Panc1 (cell line): ENCODE data around the gene ITGA8. TPM values are rescaled to one million over a fixed set of nuclear protein-coding genes. Genes with fewer than 3 reads are reported as not detected.

Experiments used
- ATAC-seq: fragments of 200-7000 bp; cut with Tn5 transposase; 2 replicates; pipeline ENCODE4 v1.9.1; 2020; ENCODE audit warnings: mild to moderate bottlenecking, moderate library complexity
- BruUV-seq: library from RNA; stranded (reverse); fragments of 400-500 nt; replicated peaks from 2 replicates; lab custom pipeline; 2021; lab: Mats Ljungman, UMichigan
- CTCF ChIA-PET: fragments of 300-600 bp; sonication (Branson Sonifier 250); formaldehyde crosslinking; loops from one replicate; lab custom pipeline; 2022; ENCODE audit warnings: antibody characterized with exemption; lab: Charles Lee
- POLR2A ChIA-PET: fragments of 300-600 bp; sonication (Branson Sonifier 250); formaldehyde crosslinking; loops from one replicate; lab custom pipeline; 2022; ENCODE audit warnings: antibody characterized with exemption; lab: Charles Lee
- DNase-seq: peaks from one replicate; pipeline ENCODE4 v3.0.0-alpha.2; 2010; ENCODE audit warnings: low read depth, low spot score
- H3K27ac ChIP-seq: 2 replicates; pipeline ENCODE4 v1.5.1; 2011; ENCODE audit warnings: mild to moderate bottlenecking, low read length, inconsistent platforms
- H3K27me3 ChIP-seq: fragments of 200-500 bp; sonication (Bioruptor generic); 2 replicates; pipeline ENCODE4 v1.6.0; 2014; ENCODE audit warnings: low read length, inconsistent platforms; ENCODE audit not compliant: control insufficient read depth, insufficient read depth
- H3K36me3 ChIP-seq: fragments of 200-500 bp; sonication (Bioruptor generic); 2 replicates; pipeline ENCODE4 v1.5.1; 2014; ENCODE audit warnings: inconsistent platforms, mild to moderate bottlenecking, low read length, moderate library complexity; ENCODE audit not compliant: control insufficient read depth, insufficient read depth
- H3K4me1 ChIP-seq: 2 replicates; pipeline ENCODE4 v1.5.1; 2011; ENCODE audit warnings: inconsistent platforms, mild to moderate bottlenecking, low read length, moderate library complexity; ENCODE audit not compliant: control insufficient read depth, insufficient read depth
- H3K4me3 ChIP-seq, 2 experiments: 2 replicates each; pipeline ENCODE4 v1.5.1; 2011 to 2012; ENCODE audit warnings: low read depth in 2 of 2, low read length in 2 of 2, mild to moderate bottlenecking in 2 of 2, inconsistent platforms in 1 of 2, moderate library complexity in 1 of 2
- H3K9me3 ChIP-seq: fragments of 200-500 bp; sonication (Bioruptor generic); 2 replicates; pipeline ENCODE4 v1.5.1; 2014; ENCODE audit warnings: low read depth, mild to moderate bottlenecking, inconsistent platforms, low read length, moderate library complexity; ENCODE audit not compliant: control insufficient read depth, insufficient read depth
- POLR2AphosphoS5 ChIP-seq: IDR thresholded peaks from 2 replicates; pipeline ENCODE4 v1.6.1; 2012; ENCODE audit warnings: mild to moderate bottlenecking, low read depth, low read length, moderate library complexity
- SIN3A ChIP-seq: IDR thresholded peaks from 2 replicates; pipeline ENCODE4 v1.6.1; 2012; ENCODE audit warnings: low read depth, mild to moderate bottlenecking, low read length, moderate library complexity, borderline replicate concordance; ENCODE audit not compliant: insufficient read depth
- TCF7L2 ChIP-seq: IDR thresholded peaks from 2 replicates; pipeline ENCODE4 v1.6.1; 2011; ENCODE audit warnings: mild to moderate bottlenecking, low read depth, low read length, inconsistent platforms
- in situ Hi-C: cut with HindIII; loops from 2 replicates; pipeline ENCODE4 v1.10.0; 2016; ENCODE audit warnings: low sequenced_read_pairs, low pct_unique_long_range_greater_than_20kb
- intact Hi-C: fragments of 100-400 bp; cut with micrococcal nuclease; formaldehyde crosslinking; loops from one replicate; pipeline ENCODE4 v1.10.0; 2022; ENCODE audit not compliant: unreplicated experiment
- total RNA-seq: library from RNA; stranded (reverse); gene quantifications from one replicate; pipeline ENCODE4 v1.2.1, GENCODE V29; 2021; ENCODE audit not compliant: unreplicated experiment
- TF ChIP-seq, protein P1 (sequence below): fragments of 450-650 bp; IDR thresholded peaks from 2 replicates; pipeline ENCODE4 v1.5.1; 2017; ENCODE audit warnings: mild to moderate bottlenecking
- TF ChIP-seq, protein P2 (sequence below), 2 experiments: IDR thresholded peaks; 2 replicates each; pipeline ENCODE4 v1.6.1; 2011 to 2012; ENCODE audit warnings: low read depth in 2 of 2, control low read depth in 1 of 2, low read length in 1 of 2, mild to moderate bottlenecking in 1 of 2, moderate library complexity in 1 of 2; ENCODE audit not compliant: insufficient read depth in 1 of 2

ITGA8 gene
- total RNA-seq, 1 experiment from 2014 or later: 0.18 TPM

DNA sequence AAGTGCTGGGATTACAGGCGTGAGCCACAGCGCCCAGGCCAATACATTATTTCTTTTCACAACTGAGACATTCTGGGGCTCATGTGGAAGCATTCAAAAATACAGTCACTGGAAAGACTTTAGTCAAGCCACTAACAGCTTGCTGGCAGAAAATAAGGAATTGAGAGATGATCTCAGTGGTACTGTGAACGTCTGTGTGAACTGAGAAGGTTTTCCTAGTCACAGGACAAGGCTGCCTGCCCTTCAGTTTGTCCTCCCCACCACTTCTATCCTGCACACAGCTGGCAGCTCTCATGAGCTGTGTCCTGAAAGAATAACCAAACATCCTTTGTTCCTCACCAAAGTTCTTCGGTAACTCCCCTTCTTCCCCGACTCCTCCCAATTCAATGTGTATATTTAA lies 31.3 kb upstream of the ITGA8 start:
- no peaks in the 10 kb centered on the region for H3K4me1 ChIP-seq
- H3K27me3 ChIP-seq: no peaks in the 10 kb centered on the region
- in situ Hi-C loops: no loop called here

DNA sequence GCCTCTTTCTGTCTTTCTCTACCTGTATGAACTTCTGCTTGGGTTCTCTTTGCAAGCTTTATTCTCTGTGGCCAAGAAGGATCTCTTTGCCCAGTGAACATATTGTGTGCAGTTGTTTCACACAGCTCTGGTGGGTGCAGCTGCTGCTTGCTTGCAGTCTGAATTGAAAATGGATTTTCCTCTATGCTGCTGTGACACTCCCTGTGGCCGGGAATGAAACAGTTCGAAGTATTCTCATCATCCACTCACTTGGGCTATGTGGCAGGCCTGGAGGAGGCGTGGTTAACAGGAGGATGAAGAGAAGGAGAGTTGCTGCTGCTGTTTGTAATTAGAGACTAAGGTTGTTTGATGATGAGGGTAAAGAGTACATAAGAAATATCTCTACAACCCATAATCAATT lies 28.4 kb upstream of the ITGA8 start:
- intact Hi-C loops: no loop called here
- H3K4me1 ChIP-seq: no peaks in the 10 kb centered on the region
- H3K36me3 ChIP-seq: no peaks in the 10 kb centered on the region
- in situ Hi-C loops: no loop called here
- no peaks in the 10 kb centered on the region for H3K27me3 ChIP-seq
- no peaks in the 10 kb centered on the region for H3K9me3 ChIP-seq
- DNase-seq (no peak), ATAC-seq (no peak)
- TF ChIP-seq TCF7L2: no peak
- TF ChIP-seq, protein P1, sequence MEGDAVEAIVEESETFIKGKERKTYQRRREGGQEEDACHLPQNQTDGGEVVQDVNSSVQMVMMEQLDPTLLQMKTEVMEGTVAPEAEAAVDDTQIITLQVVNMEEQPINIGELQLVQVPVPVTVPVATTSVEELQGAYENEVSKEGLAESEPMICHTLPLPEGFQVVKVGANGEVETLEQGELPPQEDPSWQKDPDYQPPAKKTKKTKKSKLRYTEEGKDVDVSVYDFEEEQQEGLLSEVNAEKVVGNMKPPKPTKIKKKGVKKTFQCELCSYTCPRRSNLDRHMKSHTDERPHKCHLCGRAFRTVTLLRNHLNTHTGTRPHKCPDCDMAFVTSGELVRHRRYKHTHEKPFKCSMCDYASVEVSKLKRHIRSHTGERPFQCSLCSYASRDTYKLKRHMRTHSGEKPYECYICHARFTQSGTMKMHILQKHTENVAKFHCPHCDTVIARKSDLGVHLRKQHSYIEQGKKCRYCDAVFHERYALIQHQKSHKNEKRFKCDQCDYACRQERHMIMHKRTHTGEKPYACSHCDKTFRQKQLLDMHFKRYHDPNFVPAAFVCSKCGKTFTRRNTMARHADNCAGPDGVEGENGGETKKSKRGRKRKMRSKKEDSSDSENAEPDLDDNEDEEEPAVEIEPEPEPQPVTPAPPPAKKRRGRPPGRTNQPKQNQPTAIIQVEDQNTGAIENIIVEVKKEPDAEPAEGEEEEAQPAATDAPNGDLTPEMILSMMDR: no peak
- TF ChIP-seq POLR2AphosphoS5: no peak
- TF ChIP-seq SIN3A: no peak
- no peak overlapping the region for H3K4me3 ChIP-seq
- POLR2A ChIA-PET: no interaction called here
- no peak overlapping the region for H3K27ac ChIP-seq
- CTCF ChIA-PET: no interaction called here
- BruUV-seq: no TSS peak

More for the DNA sequence above, 31.3 kb upstream of the ITGA8 start:
- TF ChIP-seq, protein P2, sequence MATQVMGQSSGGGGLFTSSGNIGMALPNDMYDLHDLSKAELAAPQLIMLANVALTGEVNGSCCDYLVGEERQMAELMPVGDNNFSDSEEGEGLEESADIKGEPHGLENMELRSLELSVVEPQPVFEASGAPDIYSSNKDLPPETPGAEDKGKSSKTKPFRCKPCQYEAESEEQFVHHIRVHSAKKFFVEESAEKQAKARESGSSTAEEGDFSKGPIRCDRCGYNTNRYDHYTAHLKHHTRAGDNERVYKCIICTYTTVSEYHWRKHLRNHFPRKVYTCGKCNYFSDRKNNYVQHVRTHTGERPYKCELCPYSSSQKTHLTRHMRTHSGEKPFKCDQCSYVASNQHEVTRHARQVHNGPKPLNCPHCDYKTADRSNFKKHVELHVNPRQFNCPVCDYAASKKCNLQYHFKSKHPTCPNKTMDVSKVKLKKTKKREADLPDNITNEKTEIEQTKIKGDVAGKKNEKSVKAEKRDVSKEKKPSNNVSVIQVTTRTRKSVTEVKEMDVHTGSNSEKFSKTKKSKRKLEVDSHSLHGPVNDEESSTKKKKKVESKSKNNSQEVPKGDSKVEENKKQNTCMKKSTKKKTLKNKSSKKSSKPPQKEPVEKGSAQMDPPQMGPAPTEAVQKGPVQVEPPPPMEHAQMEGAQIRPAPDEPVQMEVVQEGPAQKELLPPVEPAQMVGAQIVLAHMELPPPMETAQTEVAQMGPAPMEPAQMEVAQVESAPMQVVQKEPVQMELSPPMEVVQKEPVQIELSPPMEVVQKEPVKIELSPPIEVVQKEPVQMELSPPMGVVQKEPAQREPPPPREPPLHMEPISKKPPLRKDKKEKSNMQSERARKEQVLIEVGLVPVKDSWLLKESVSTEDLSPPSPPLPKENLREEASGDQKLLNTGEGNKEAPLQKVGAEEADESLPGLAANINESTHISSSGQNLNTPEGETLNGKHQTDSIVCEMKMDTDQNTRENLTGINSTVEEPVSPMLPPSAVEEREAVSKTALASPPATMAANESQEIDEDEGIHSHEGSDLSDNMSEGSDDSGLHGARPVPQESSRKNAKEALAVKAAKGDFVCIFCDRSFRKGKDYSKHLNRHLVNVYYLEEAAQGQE (IDR thresholded peaks at IDR 0.05; ENCODE audit: insufficient read depth in 1 of 2, low read depth in 2 of 2, low read length in 1 of 2): no peak
- no peak for TF ChIP-seq SIN3A
- H3K4me3 ChIP-seq: no peak overlapping the region
- no peak for DNase-seq
- CTCF ChIA-PET: no interaction called here
- BruUV-seq: no TSS peak
- ATAC-seq: no peak
- no peaks in the 10 kb centered on the region for H3K9me3 ChIP-seq
- H3K27ac ChIP-seq: no peak overlapping the region
- intact Hi-C loops: no loop called here
- no peaks in the 10 kb centered on the region for H3K36me3 ChIP-seq
- POLR2A ChIA-PET: no interaction called here

DNA sequence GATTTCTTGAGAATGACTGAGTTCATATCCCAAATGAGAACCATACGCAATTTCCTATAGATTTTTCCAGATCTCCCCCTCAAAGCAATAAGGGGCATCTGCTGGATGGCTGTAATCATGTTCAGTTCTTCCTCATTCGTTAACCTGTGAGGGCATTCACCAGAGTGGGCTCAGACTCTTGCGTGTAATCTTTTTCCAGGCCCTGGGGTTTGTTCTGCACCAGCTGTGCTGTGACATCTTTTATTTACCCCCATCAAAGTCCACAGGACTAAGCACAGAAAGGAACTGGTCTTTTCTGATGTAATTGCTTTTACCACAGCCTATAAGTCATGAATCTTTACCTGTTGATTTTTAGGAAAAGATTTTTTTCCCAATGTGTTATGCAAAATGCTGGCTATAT lies 27.9 kb upstream of the ITGA8 start:
- DNase-seq: no peak
- Histone ChIP-seq H3K4me3 (no peak overlapping the region), H3K36me3 (no peaks in the 10 kb centered on the region), H3K27me3 (no peaks in the 10 kb centered on the region), H3K4me1 (no peaks in the 10 kb centered on the region), H3K9me3 (no peaks in the 10 kb centered on the region), H3K27ac (no peak overlapping the region)
- CTCF ChIA-PET: no interaction called here
- TF ChIP-seq, protein P1: no peak
- TF ChIP-seq SIN3A (no peak), POLR2AphosphoS5 (no peak), TCF7L2 (no peak)
- TF ChIP-seq, protein P2 (IDR thresholded peaks at IDR 0.05; ENCODE audit: insufficient read depth in 1 of 2, low read depth in 2 of 2, low read length in 1 of 2): no peak
- no peak for ATAC-seq
- intact Hi-C loops: no loop called here
- POLR2A ChIA-PET: no interaction called here
- no TSS peak for BruUV-seq
- in situ Hi-C loops: no loop called here
